ENCODE data around the gene SRRM4.

- TF ChIP-seq CTCF (conservative IDR thresholded peaks at IDR 0.05) (no peak), EZH2 (IDR thresholded peaks at IDR 0.05; ENCODE audit: low read depth) (no peak)
Measured at GRCh38 chr12:118981285-118982211, at the start of gene SRRM4.

Measured in PC-9 (cell line).